ENCODE results near the gene WNT5A. TPM values are rescaled to one million over a fixed set of nuclear protein-coding genes. Genes with fewer than 3 reads are reported as not detected.

The WNT5A gene
- total and polyA plus RNA-seq, 2 donors (not counting 1 experiment from before 2014, with no cell fraction given) = not detected

GRCh38 chr3:55482496-55483195 lies 4.5 kb downstream of the WNT5A start:
- ChIA-PET CTCF (no interaction called here), POLR2A (no interaction called here)
- ATAC-seq (ENCODE audit: low read depth) (no peak), DNase-seq (peak; percentile 3)
- Mint-ChIP-seq H3K9me3 (ENCODE audit: insufficient read depth) (no peaks in the 10 kb centered on the region), H3K4me3 (no peak overlapping the region), H3K27me3 (peaks cover 69% of the 10 kb centered on the region), H3K4me1 (peaks cover 20% of the 10 kb centered on the region), H3K27ac (no peak overlapping the region)
- no peak overlapping the region for H3K4me3 ChIP-seq (ENCODE audit: control extremely low read depth in 1 of 5, extremely low read depth in 1 of 5, insufficient read depth in 1 of 5, low read depth in 2 of 5, low read length in 4 of 5)
- TF ChIP-seq, protein P1, sequence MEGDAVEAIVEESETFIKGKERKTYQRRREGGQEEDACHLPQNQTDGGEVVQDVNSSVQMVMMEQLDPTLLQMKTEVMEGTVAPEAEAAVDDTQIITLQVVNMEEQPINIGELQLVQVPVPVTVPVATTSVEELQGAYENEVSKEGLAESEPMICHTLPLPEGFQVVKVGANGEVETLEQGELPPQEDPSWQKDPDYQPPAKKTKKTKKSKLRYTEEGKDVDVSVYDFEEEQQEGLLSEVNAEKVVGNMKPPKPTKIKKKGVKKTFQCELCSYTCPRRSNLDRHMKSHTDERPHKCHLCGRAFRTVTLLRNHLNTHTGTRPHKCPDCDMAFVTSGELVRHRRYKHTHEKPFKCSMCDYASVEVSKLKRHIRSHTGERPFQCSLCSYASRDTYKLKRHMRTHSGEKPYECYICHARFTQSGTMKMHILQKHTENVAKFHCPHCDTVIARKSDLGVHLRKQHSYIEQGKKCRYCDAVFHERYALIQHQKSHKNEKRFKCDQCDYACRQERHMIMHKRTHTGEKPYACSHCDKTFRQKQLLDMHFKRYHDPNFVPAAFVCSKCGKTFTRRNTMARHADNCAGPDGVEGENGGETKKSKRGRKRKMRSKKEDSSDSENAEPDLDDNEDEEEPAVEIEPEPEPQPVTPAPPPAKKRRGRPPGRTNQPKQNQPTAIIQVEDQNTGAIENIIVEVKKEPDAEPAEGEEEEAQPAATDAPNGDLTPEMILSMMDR (IDR thresholded peaks at IDR 0.05) = no peak
- no peak for TF ChIP-seq EZH2 (IDR thresholded peaks at IDR 0.05; ENCODE audit: borderline replicate concordance, insufficient read depth, low read depth, low read length, poor library complexity, severe bottlenecking)
- no peaks in the 10 kb centered on the region for H3K79me2 ChIP-seq (ENCODE audit: control insufficient read depth, insufficient read depth, low read length)
- H3K36me3 ChIP-seq (replicated peaks in 1 of 2; ENCODE audit: control extremely low read depth in 1 of 2, control insufficient read depth in 1 of 2, extremely low read depth in 1 of 2, insufficient read depth in 2 of 2, low read length in 1 of 2) = no peaks in the 10 kb centered on the region
- 7% methylated on average over 37 of the region's 38 CpGs for WGBS (ENCODE audit: insufficient coverage)
- peaks cover 0 to 72% (median 26%) of the 10 kb centered on the region in 4 experiments for H3K27me3 ChIP-seq (replicated peaks in 1 of 4; ENCODE audit: control extremely low read depth in 1 of 4, control insufficient read depth in 3 of 4, insufficient read depth in 4 of 4, low read length in 3 of 4)
- intact Hi-C loops (cut with micrococcal nuclease) = no loop called here
- H3K9ac ChIP-seq (ENCODE audit: low read length) = no peak overlapping the region
- H3K4me2 ChIP-seq (replicated peaks; ENCODE audit: low read depth, low read length, poor library complexity, severe bottlenecking) = no peak overlapping the region
- H2AFZ ChIP-seq (ENCODE audit: insufficient read depth, low read depth, low read length, poor library complexity, severe bottlenecking) = no peak overlapping the region
- H4K20me1 ChIP-seq (ENCODE audit: control insufficient read depth, insufficient read depth, low read length, poor library complexity, severe bottlenecking) = no peaks in the 10 kb centered on the region
- peaks cover 14 to 16% of the 10 kb centered on the region in 2 donors for H3K4me1 ChIP-seq (ENCODE audit: control insufficient read depth in 2 of 2, insufficient read depth in 2 of 2, low read length in 2 of 2)
- peaks cover 0 to 25% (median 0%) of the 10 kb centered on the region in 3 donors for H3K9me3 ChIP-seq (ENCODE audit: control extremely low read depth in 1 of 3, control insufficient read depth in 2 of 3, insufficient read depth in 1 of 3, low read length in 2 of 3)
- H3K27ac ChIP-seq (ENCODE audit: low read length in 2 of 2) = no peak overlapping the region

GRCh38 chr3:55481744-55482495 lies 5.2 kb downstream of the WNT5A start:
- peaks cover 69% of the 10 kb centered on the region for H3K27me3 Mint-ChIP-seq
- Histone ChIP-seq H3K4me3 (ENCODE audit: control extremely low read depth in 1 of 5, extremely low read depth in 1 of 5, insufficient read depth in 1 of 5, low read depth in 2 of 5, low read length in 4 of 5) (no peak overlapping the region), H3K4me2 (replicated peaks; ENCODE audit: low read depth, low read length, poor library complexity, severe bottlenecking) (no peak overlapping the region), H3K79me2 (ENCODE audit: control insufficient read depth, insufficient read depth, low read length) (no peaks in the 10 kb centered on the region), H2AFZ (ENCODE audit: insufficient read depth, low read depth, low read length, poor library complexity, severe bottlenecking) (no peak overlapping the region), H3K27me3 (replicated peaks in 1 of 4; ENCODE audit: control extremely low read depth in 1 of 4, control insufficient read depth in 3 of 4, insufficient read depth in 4 of 4, low read length in 3 of 4) (peaks cover 0 to 66% (median 24%) of the 10 kb centered on the region in 4 experiments), H4K20me1 (ENCODE audit: control insufficient read depth, insufficient read depth, low read length, poor library complexity, severe bottlenecking) (no peaks in the 10 kb centered on the region), H3K4me1 (ENCODE audit: control insufficient read depth in 2 of 2, insufficient read depth in 2 of 2, low read length in 2 of 2) (peaks cover 9 to 11% of the 10 kb centered on the region in 2 donors), H3K36me3 (replicated peaks in 1 of 2; ENCODE audit: control extremely low read depth in 1 of 2, control insufficient read depth in 1 of 2, extremely low read depth in 1 of 2, insufficient read depth in 2 of 2, low read length in 1 of 2) (no peaks in the 10 kb centered on the region), H3K9ac (ENCODE audit: low read length) (no peak overlapping the region), H3K27ac (ENCODE audit: low read length in 2 of 2) (no peak overlapping the region), H3K9me3 (ENCODE audit: control extremely low read depth in 1 of 3, control insufficient read depth in 2 of 3, insufficient read depth in 1 of 3, low read length in 2 of 3) (peaks cover 0 to 25% (median 0%) of the 10 kb centered on the region in 3 donors)
- H3K4me3 Mint-ChIP-seq = no peak overlapping the region
- 7% methylated on average over 22 of the region's 37 CpGs for WGBS (ENCODE audit: insufficient coverage)
- H3K4me1 Mint-ChIP-seq = peaks cover 19% of the 10 kb centered on the region
- DNase-seq = no peak
- ATAC-seq (ENCODE audit: low read depth) = no peak
- CTCF ChIA-PET = no interaction called here
- H3K27ac Mint-ChIP-seq = no peak overlapping the region
- POLR2A ChIA-PET = no interaction called here
- H3K9me3 Mint-ChIP-seq (ENCODE audit: insufficient read depth) = no peaks in the 10 kb centered on the region
- no peak for TF ChIP-seq EZH2 (IDR thresholded peaks at IDR 0.05; ENCODE audit: borderline replicate concordance, insufficient read depth, low read depth, low read length, poor library complexity, severe bottlenecking)
- TF ChIP-seq, protein P1 (IDR thresholded peaks at IDR 0.05) = no peak
- intact Hi-C loops (cut with micrococcal nuclease) = no loop called here
